Activated CD4-positive, alpha-beta memory T cell treated with anti-CD3 and anti-CD28 coated beads, Interleukin-2, amount 10 ng/mL, durations not matched to agents 7 days and 5 days (primary cell): ENCODE data around the gene KCTD20. TPM values are rescaled to one million over a fixed set of nuclear protein-coding genes. Genes with fewer than 3 reads are reported as not detected.

ENCODE experiments used
- CTCF ChIA-PET: fragments of 350-600 bp; sonication (Branson Sonifier 250); formaldehyde crosslinking; loops from one replicate; lab custom pipeline; 2021; ENCODE audit warnings: antibody characterized with exemption, inconsistent platforms; lab: Charles Lee
- POLR2A ChIA-PET: fragments of 350-600 bp; sonication (Branson Sonifier 250); formaldehyde crosslinking; loops from one replicate; lab custom pipeline; 2021; ENCODE audit warnings: antibody characterized with exemption; lab: Charles Lee
- DNase-seq: peaks from one replicate; pipeline ENCODE4 v3.0.0-alpha.2; 2020
- H3K27ac Mint-ChIP-seq: one replicate; pipeline ENCODE4 v1.8.0; 2021; ENCODE audit warnings: mild to moderate bottlenecking, mixed read lengths
- H3K27me3 Mint-ChIP-seq: one replicate; pipeline ENCODE4 v1.8.0; 2021; ENCODE audit warnings: mixed read lengths
- H3K36me3 Mint-ChIP-seq: one replicate; pipeline ENCODE4 v1.8.0; 2021; ENCODE audit warnings: low read depth, mixed read lengths
- H3K4me1 Mint-ChIP-seq: one replicate; pipeline ENCODE4 v1.8.0; 2021; ENCODE audit warnings: mixed read lengths
- H3K4me3 Mint-ChIP-seq: one replicate; pipeline ENCODE4 v1.8.0; 2021; ENCODE audit warnings: mild to moderate bottlenecking, mixed read lengths
- H3K9me3 Mint-ChIP-seq: one replicate; pipeline ENCODE4 v1.8.0; 2021; ENCODE audit warnings: mixed read lengths
- total RNA-seq, 2 experiments: library from RNA; stranded (reverse); gene quantifications; one replicate each; pipeline ENCODE4 v1.2.3, GENCODE V29; 2021

The KCTD20 gene
- total RNA-seq, 2 experiments from 2014 or later = 60.7 to 63.6 TPM

GRCh38 chr6:36504982-36505381 is 62.2 kb downstream of the KCTD20 start:
- no peak for DNase-seq
- no peaks in the 10 kb centered on the region for H3K27me3 Mint-ChIP-seq
- H3K27ac Mint-ChIP-seq = no peak overlapping the region
- CTCF ChIA-PET = interaction anchor here (1.0 kb wide), 1 partner anchor 12 kb away, joined by 3 read pairs; no protein-coding TSS in a partner anchor
- no peaks in the 10 kb centered on the region for H3K9me3 Mint-ChIP-seq
- H3K36me3 Mint-ChIP-seq = peaks cover 71% of the 10 kb centered on the region
- H3K4me3 Mint-ChIP-seq = no peak overlapping the region
- POLR2A ChIA-PET = no interaction called here
- H3K4me1 Mint-ChIP-seq = peaks cover 18% of the 10 kb centered on the region

- Mint-ChIP-seq H3K36me3 (peaks cover 76% of the 10 kb centered on the region), H3K27me3 (no peaks in the 10 kb centered on the region), H3K4me1 (peaks cover 18% of the 10 kb centered on the region), H3K4me3 (no peak overlapping the region), H3K27ac (peak overlapping the region; percentile 28), H3K9me3 (no peaks in the 10 kb centered on the region)
- no peak for DNase-seq
- ChIA-PET POLR2A (interaction anchor here (1.0 to 1.6 kb wide), 4 partner anchors 17 to 95 kb away, joined by 3 to 6 read pairs (median 3); no protein-coding TSS in a partner anchor), CTCF (interaction anchor here (0.6 to 1.3 kb wide), 5 partner anchors 11 to 570 kb away, joined by 3 to 4 read pairs (median 3); no protein-coding TSS in a partner anchor)
These were observed 63.1 kb downstream of the KCTD20 start for GRCh38 chr6:36505744-36506534.

GRCh38 chr6:36506611-36507010 is 63.8 kb downstream of the KCTD20 start:
- no peak overlapping the region for H3K4me3 Mint-ChIP-seq
- H3K9me3 Mint-ChIP-seq = no peaks in the 10 kb centered on the region
- POLR2A ChIA-PET = interaction anchor here (1.0 to 1.6 kb wide), 4 partner anchors 17 to 94 kb away, joined by 3 to 6 read pairs (median 3); no protein-coding TSS in a partner anchor
- no peak for DNase-seq
- peaks cover 18% of the 10 kb centered on the region for H3K4me1 Mint-ChIP-seq
- H3K27ac Mint-ChIP-seq = peak overlapping the region; percentile 28
- H3K36me3 Mint-ChIP-seq = peaks cover 80% of the 10 kb centered on the region
- CTCF ChIA-PET = interaction anchor here (0.6 to 1.3 kb wide), 3 partner anchors 11 to 570 kb away, joined by 3 to 4 read pairs (median 3); no protein-coding TSS in a partner anchor
- no peaks in the 10 kb centered on the region for H3K27me3 Mint-ChIP-seq

- H3K4me1 Mint-ChIP-seq = peaks cover 20% of the 10 kb centered on the region
- no peak overlapping the region for H3K4me3 Mint-ChIP-seq
- H3K27me3 Mint-ChIP-seq = no peaks in the 10 kb centered on the region
- H3K36me3 Mint-ChIP-seq = peaks cover 85% of the 10 kb centered on the region
- ChIA-PET POLR2A (no interaction called here), CTCF (interaction anchor here (1.4 kb wide), 1 partner anchor 85 kb away, joined by 3 read pairs; no protein-coding TSS in a partner anchor)
- no peak for DNase-seq
- H3K27ac Mint-ChIP-seq = no peak overlapping the region
- H3K9me3 Mint-ChIP-seq = no peaks in the 10 kb centered on the region
These were observed 65.7 kb downstream of the KCTD20 start for GRCh38 chr6:36508532-36508931.

GRCh38 chr6:36510365-36510764 is 67.6 kb downstream of the KCTD20 start:
- ChIA-PET POLR2A (interaction anchor here (0.6 kb wide), 1 partner anchor 81 kb away, joined by 3 read pairs; no protein-coding TSS in a partner anchor), CTCF (no interaction called here)
- Mint-ChIP-seq H3K9me3 (no peaks in the 10 kb centered on the region), H3K4me1 (peaks cover 24% of the 10 kb centered on the region), H3K4me3 (no peak overlapping the region), H3K27ac (no peak overlapping the region), H3K36me3 (peaks cover 85% of the 10 kb centered on the region), H3K27me3 (no peaks in the 10 kb centered on the region)
- DNase-seq = no peak

GRCh38 chr6:36514554-36515456 is 72.0 kb downstream of the KCTD20 start:
- Mint-ChIP-seq H3K4me1 (peaks cover 22% of the 10 kb centered on the region), H3K27ac (no peak overlapping the region), H3K4me3 (no peak overlapping the region), H3K27me3 (no peaks in the 10 kb centered on the region), H3K36me3 (peaks cover 76% of the 10 kb centered on the region), H3K9me3 (no peaks in the 10 kb centered on the region)
- ChIA-PET POLR2A (no interaction called here), CTCF (interaction anchor here (1.9 kb wide), 1 partner anchor 65 kb away, joined by 7 read pairs; no protein-coding TSS in a partner anchor)
- no peak for DNase-seq

GRCh38 chr6:36515844-36516243 is 73.0 kb downstream of the KCTD20 start:
- Mint-ChIP-seq H3K27ac (no peak overlapping the region), H3K4me3 (no peak overlapping the region), H3K27me3 (no peaks in the 10 kb centered on the region), H3K36me3 (peaks cover 77% of the 10 kb centered on the region), H3K4me1 (peaks cover 27% of the 10 kb centered on the region), H3K9me3 (no peaks in the 10 kb centered on the region)
- ChIA-PET POLR2A (interaction anchor here (0.7 to 1.0 kb wide), 2 partner anchors 26 to 64 kb away, joined by 3 read pairs; no protein-coding TSS in a partner anchor), CTCF (interaction anchor here (1.5 to 1.9 kb wide), 2 partner anchors 64 to 93 kb away, joined by 4 to 7 read pairs; no protein-coding TSS in a partner anchor)
- DNase-seq = no peak

- Mint-ChIP-seq H3K4me3 (no peak overlapping the region), H3K9me3 (no peaks in the 10 kb centered on the region), H3K27ac (no peak overlapping the region), H3K27me3 (no peaks in the 10 kb centered on the region), H3K4me1 (peaks cover 27% of the 10 kb centered on the region), H3K36me3 (peaks cover 73% of the 10 kb centered on the region)
- DNase-seq = no peak
- CTCF ChIA-PET = interaction anchor here (1.4 to 1.9 kb wide), 3 partner anchors 11 to 93 kb away, joined by 3 to 7 read pairs (median 4); no protein-coding TSS in a partner anchor
- POLR2A ChIA-PET = interaction anchor here (1.0 to 1.1 kb wide), 2 partner anchors 14 to 63 kb away, joined by 3 read pairs; no protein-coding TSS in a partner anchor
These were observed 73.8 kb downstream of the KCTD20 start for GRCh38 chr6:36516559-36516958.

GRCh38 chr6:36516988-36517387 is 74.2 kb downstream of the KCTD20 start:
- ChIA-PET CTCF (interaction anchor here (1.4 to 1.5 kb wide), 2 partner anchors 11 to 94 kb away, joined by 3 to 4 read pairs; no protein-coding TSS in a partner anchor), POLR2A (interaction anchor here (1.0 to 1.1 kb wide), 2 partner anchors 14 to 62 kb away, joined by 3 read pairs; no protein-coding TSS in a partner anchor)
- Mint-ChIP-seq H3K27me3 (no peaks in the 10 kb centered on the region), H3K27ac (no peak overlapping the region), H3K36me3 (peaks cover 73% of the 10 kb centered on the region), H3K9me3 (no peaks in the 10 kb centered on the region), H3K4me3 (no peak overlapping the region), H3K4me1 (peaks cover 27% of the 10 kb centered on the region)
- no peak for DNase-seq

GRCh38 chr6:36517408-36517807 is 74.6 kb downstream of the KCTD20 start:
- H3K27ac Mint-ChIP-seq = no peak overlapping the region
- ChIA-PET POLR2A (interaction anchor here (1.1 kb wide), 1 partner anchor 15 kb away, joined by 3 read pairs; no protein-coding TSS in a partner anchor), CTCF (interaction anchor here (1.4 kb wide), 1 partner anchor 12 kb away, joined by 3 read pairs; no protein-coding TSS in a partner anchor)
- H3K27me3 Mint-ChIP-seq = no peaks in the 10 kb centered on the region
- H3K4me1 Mint-ChIP-seq = peaks cover 25% of the 10 kb centered on the region
- DNase-seq = no peak
- H3K36me3 Mint-ChIP-seq = peaks cover 74% of the 10 kb centered on the region
- no peaks in the 10 kb centered on the region for H3K9me3 Mint-ChIP-seq
- H3K4me3 Mint-ChIP-seq = no peak overlapping the region

- Mint-ChIP-seq H3K4me1 (peaks cover 27% of the 10 kb centered on the region), H3K36me3 (peaks cover 78% of the 10 kb centered on the region)
These were observed 76.6 kb downstream of the KCTD20 start for GRCh38 chr6:36519352-36519751.

GRCh38 chr6:36523451-36523850 is 80.7 kb downstream of the KCTD20 start:
- H3K9me3 Mint-ChIP-seq = no peaks in the 10 kb centered on the region

More at GRCh38 chr6:36519352-36519751, 76.6 kb downstream of the KCTD20 start:
- POLR2A ChIA-PET = interaction anchor here (0.8 to 1.7 kb wide), 4 partner anchors 10 to 28 kb away, joined by 3 read pairs; no protein-coding TSS in a partner anchor
- DNase-seq = no peak
- Mint-ChIP-seq H3K9me3 (no peaks in the 10 kb centered on the region), H3K27me3 (no peaks in the 10 kb centered on the region), H3K4me3 (no peak overlapping the region), H3K27ac (no peak overlapping the region)
- CTCF ChIA-PET = interaction anchor here (0.7 to 1.3 kb wide), 3 partner anchors 13 to 53 kb away, joined by 3 to 4 read pairs (median 3); no protein-coding TSS in a partner anchor

More at GRCh38 chr6:36523451-36523850, 80.7 kb downstream of the KCTD20 start:
- Mint-ChIP-seq H3K27ac (no peak overlapping the region), H3K4me3 (no peak overlapping the region), H3K4me1 (peaks cover 25% of the 10 kb centered on the region), H3K36me3 (peaks cover 76% of the 10 kb centered on the region), H3K27me3 (no peaks in the 10 kb centered on the region)
- ChIA-PET POLR2A (interaction anchor here (1.2 to 1.4 kb wide), 2 partner anchors 17 to 22 kb away, joined by 3 to 4 read pairs; no protein-coding TSS in a partner anchor), CTCF (interaction anchor here (1.2 kb wide), 1 partner anchor 45 kb away, joined by 4 read pairs; no protein-coding TSS in a partner anchor)
- no peak for DNase-seq
